ENCODE results near the gene NAPB. TPM values are rescaled to one million over a fixed set of nuclear protein-coding genes. Genes with fewer than 3 reads are reported as not detected.

NAPB gene
- total and polyA plus RNA-seq, 8 donors: 2.3 to 11.7 (median 4.2) TPM

DNA sequence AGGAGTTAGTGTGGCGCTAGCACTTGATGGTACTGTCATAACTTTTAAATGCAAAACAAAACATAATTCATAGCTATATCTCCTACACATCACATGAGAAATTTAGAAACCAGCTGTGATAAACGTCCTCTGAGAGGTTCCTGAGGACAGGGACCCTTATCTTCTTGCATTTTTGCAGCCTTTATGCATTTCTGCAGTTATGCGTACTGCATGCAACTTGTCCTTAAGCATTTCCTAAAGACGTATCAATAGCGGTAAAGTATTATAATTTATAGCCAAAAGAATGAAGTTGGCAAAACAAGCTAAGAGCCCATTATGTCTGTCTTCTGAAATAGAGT, 1.7 kb downstream of the NAPB start:
- peak overlapping the region in 2 of 4 donors; percentile 88 for H3K4me3 ChIP-seq
- H3K27ac ChIP-seq: peak overlapping the region in 2 of 4 donors; percentile 68 to 77
- FAIRE-seq (no peak), ATAC-seq (no peak), DNase-seq (no peak)
- TF ChIP-seq, protein P1, sequence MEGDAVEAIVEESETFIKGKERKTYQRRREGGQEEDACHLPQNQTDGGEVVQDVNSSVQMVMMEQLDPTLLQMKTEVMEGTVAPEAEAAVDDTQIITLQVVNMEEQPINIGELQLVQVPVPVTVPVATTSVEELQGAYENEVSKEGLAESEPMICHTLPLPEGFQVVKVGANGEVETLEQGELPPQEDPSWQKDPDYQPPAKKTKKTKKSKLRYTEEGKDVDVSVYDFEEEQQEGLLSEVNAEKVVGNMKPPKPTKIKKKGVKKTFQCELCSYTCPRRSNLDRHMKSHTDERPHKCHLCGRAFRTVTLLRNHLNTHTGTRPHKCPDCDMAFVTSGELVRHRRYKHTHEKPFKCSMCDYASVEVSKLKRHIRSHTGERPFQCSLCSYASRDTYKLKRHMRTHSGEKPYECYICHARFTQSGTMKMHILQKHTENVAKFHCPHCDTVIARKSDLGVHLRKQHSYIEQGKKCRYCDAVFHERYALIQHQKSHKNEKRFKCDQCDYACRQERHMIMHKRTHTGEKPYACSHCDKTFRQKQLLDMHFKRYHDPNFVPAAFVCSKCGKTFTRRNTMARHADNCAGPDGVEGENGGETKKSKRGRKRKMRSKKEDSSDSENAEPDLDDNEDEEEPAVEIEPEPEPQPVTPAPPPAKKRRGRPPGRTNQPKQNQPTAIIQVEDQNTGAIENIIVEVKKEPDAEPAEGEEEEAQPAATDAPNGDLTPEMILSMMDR (IDR thresholded peaks at IDR 0.05): no peak
- WGBS, 2 donors: 48 to 50% methylated on average over 5 of the region's 5 CpGs
- no peaks in the 10 kb centered on the region for H3K36me3 ChIP-seq
- H3K4me1 ChIP-seq: peaks cover 0 to 8% (median 0%) of the 10 kb centered on the region in 3 donors
- no peaks in the 10 kb centered on the region for H3K27me3 ChIP-seq
- H3K9me3 ChIP-seq: no peaks in the 10 kb centered on the region
- intact Hi-C loops (cut with DNase I): no loop called here

DNA sequence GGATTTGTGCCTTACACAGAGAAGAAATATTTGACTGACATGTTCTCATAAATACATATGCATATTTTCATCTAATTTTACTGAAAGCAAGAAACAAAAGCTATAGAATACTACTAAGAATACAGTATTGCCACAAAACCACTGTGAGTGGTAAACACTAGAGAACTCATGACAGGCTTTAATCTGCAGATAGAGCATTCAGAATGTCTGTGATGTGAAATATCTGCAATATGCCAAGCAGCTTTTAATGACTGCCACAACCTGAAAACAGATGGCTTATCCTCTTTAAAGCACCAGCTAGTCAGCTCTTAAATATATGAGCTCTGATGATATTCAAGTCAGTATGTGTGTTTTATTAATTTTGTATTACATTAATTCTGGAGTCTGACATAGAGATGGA, 3.4 kb downstream of the NAPB start:
- FAIRE-seq (no peak), DNase-seq (no peak), ATAC-seq (no peak)
- no peaks in the 10 kb centered on the region for H3K27me3 ChIP-seq
- no peaks in the 10 kb centered on the region for H3K9me3 ChIP-seq
- intact Hi-C loops (cut with DNase I): no loop called here
- peaks cover 0 to 8% (median 0%) of the 10 kb centered on the region in 3 donors for H3K4me1 ChIP-seq
- H3K4me3 ChIP-seq: no peak overlapping the region
- H3K27ac ChIP-seq: no peak overlapping the region
- no peaks in the 10 kb centered on the region for H3K36me3 ChIP-seq
- TF ChIP-seq, protein P1 (IDR thresholded peaks at IDR 0.05): no peak

DNA sequence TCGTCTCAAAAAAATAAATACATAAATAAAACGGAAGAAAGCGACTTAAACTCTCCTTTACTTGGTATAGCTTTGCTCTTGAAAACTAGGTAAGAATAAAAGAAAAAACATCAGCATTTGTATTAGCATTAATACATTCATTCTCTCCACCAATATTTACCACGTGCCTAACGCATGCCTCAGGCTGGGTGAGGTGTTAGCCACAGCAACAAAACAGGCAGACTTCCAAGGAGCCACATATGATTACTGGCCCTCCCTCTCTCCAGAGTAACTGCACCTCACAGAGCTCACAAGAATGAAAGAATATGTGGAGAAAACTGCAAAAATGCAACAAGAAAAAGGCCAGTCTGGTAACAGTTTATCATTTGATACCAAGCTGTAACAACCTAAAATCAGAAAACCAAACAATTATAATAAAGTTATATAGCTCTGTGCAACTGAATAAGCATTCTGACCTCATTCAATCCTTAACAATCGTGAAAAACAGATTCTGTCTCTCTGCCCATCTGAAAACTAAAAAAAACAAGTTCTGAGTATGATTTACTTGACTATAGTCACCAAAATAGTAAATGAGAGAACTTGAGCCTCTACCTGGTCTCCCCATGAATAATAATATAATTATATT, 5.2 kb downstream of the NAPB start:
- H3K36me3 ChIP-seq: no peaks in the 10 kb centered on the region
- ATAC-seq (no peak), DNase-seq (no peak), FAIRE-seq (no peak)
- TF ChIP-seq, protein P1 (IDR thresholded peaks at IDR 0.05): no peak
- 64 to 69% methylated on average over 6 of the region's 6 CpGs for WGBS, 2 donors
- no peak overlapping the region for H3K27ac ChIP-seq
- H3K4me3 ChIP-seq: no peak overlapping the region
- H3K4me1 ChIP-seq: peaks cover 0 to 13% (median 0%) of the 10 kb centered on the region in 3 donors
- intact Hi-C loops (cut with DNase I): no loop called here
- no peaks in the 10 kb centered on the region for H3K9me3 ChIP-seq
- H3K27me3 ChIP-seq: no peaks in the 10 kb centered on the region

DNA sequence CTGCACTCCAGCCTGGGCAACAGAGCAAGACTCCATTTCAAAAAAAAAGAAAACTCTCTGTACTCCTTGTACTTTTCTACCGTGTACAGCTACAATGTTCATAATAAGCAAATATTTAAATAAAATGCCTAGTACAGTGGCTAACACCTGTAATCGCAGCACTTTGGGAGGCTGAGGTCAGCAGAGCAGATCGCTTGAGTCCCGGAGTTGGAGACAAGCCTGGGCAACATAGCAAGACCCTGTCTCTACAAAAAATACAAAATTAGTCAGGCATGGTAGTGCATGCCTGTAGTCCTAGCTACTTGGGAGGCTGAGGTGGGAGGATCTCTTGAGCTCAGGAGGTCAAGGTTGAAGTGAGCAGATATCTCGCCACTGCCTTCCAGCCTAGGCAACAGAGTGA, 5.7 kb downstream of the NAPB start:
- H3K27me3 ChIP-seq: no peaks in the 10 kb centered on the region
- no peak for FAIRE-seq
- no peak for DNase-seq
- TF ChIP-seq, protein P1 (IDR thresholded peaks at IDR 0.05): no peak
- intact Hi-C loops (cut with DNase I): no loop called here
- peaks cover 0 to 13% (median 0%) of the 10 kb centered on the region in 3 donors for H3K4me1 ChIP-seq
- H3K27ac ChIP-seq: no peak overlapping the region
- WGBS, 2 donors: 73 to 78% methylated on average over 5 of the region's 5 CpGs
- no peaks in the 10 kb centered on the region for H3K9me3 ChIP-seq
- no peak for ATAC-seq
- H3K4me3 ChIP-seq: no peak overlapping the region
- H3K36me3 ChIP-seq: no peaks in the 10 kb centered on the region

DNA sequence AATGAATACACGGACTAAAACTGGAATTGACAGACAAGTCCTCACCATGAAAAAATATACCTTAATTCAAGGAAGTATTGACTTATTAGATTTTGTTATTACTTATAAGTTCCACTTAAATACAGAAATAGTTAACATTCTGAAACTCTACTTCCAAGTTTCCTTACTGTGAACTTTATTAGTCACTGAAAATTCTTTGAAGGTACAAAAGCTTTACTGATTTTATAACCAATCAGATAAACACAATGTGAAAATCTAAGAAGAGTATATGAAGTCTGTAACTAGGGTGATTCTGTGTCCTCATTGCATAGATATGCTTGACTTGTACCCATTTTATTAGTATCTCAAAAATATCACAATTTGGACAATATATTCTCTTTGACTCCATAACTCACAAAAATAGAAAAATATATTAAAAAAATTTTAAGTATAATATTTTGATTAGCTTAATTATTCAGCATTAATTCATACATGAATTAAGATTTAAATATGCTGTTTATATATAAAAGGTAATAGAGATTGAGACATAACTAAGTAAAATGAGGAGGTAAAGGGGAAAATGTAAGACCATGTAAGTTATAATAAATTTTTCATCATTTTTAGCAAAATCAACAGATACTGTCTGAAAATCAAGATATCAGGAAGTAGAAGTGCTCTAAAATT, 6.6 kb downstream of the NAPB start:
- H3K4me1 ChIP-seq: peaks cover 0 to 11% (median 0%) of the 10 kb centered on the region in 3 donors
- FAIRE-seq: peak; percentile 9

More for the DNA sequence above, 6.6 kb downstream of the NAPB start:
- Histone ChIP-seq H3K27ac (no peak overlapping the region), H3K9me3 (no peaks in the 10 kb centered on the region), H3K4me3 (no peak overlapping the region), H3K36me3 (no peaks in the 10 kb centered on the region), H3K27me3 (no peaks in the 10 kb centered on the region)
- intact Hi-C loops (cut with DNase I): no loop called here
- WGBS, 2 donors: 58 to 60% methylated on average over 1 of the region's 1 CpG
- ATAC-seq (no peak), DNase-seq (no peak)
- TF ChIP-seq, protein P1 (IDR thresholded peaks at IDR 0.05): no peak
